NCI-H2107 treated with DMSO at 0.1 percent for 48 hours (cell line): ENCODE data around the gene CNTN4.
A peak's percentile ranks its signal among the peaks of the same experiment; 100 is the strongest.

Experiments
- DNase-seq: peaks from one replicate; lab custom pipeline; 2025; ENCODE audit not compliant: unreplicated experiment; lab: John Stamatoyannopoulos, UW

CNTN4 gene

GRCh38 chr3:2148561-2149340 is 50.1 kb downstream of the CNTN4 start:
- no peak for DNase-seq

GRCh38 chr3:2153053-2153452 is 54.4 kb downstream of the CNTN4 start:
- DNase-seq: no peak

GRCh38 chr3:2153547-2153946 is 54.9 kb downstream of the CNTN4 start:
- DNase-seq: no peak

DNA sequence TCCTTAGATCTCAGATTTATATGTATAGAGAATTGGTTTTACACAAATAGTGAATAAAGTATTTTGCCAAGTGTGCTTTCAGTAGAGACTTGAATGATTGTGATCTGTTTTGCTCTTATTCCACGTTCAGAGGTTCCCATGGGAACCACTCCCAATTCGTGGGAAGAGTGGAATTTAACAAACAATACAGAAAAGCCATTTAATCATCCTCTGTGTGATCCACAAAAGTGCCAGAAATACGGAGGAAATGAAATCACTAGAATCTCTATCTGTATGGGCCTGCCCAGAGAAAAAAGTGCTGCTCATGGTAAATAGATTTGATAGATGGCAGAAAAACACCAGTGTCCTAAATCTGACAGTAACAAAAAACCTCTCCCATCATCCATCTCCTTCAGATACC is 56.0 kb downstream of the CNTN4 start:
- no peak for DNase-seq

DNA sequence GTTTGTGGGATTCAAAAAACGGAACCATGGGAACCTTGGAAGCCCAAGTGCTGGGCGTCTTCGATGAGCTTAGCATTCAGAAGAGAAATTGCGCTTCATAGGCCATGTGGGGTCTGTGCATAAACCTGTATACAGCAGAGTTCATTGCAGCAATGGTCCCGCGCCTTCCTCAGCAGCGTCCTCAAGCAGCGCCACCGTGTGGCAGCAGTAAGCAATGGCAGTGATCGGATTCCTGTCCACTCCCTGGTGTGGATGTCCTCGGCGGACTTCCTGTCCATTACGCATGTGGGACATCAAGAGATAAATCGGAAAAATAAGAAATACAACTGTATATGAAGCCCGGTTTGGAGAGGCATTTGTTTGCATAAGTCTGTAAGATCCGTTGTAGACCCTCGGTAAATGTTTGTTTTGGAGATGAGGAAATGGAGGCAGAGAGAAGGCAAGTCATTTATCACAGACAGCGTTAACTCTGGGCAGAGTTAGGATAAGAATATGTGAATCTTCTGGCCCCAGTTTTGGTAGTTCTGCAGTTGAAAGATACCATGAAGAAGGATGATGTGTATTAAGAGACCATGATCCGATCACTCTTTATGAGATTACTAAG is 57.7 kb downstream of the CNTN4 start:
- DNase-seq: no peak

DNA sequence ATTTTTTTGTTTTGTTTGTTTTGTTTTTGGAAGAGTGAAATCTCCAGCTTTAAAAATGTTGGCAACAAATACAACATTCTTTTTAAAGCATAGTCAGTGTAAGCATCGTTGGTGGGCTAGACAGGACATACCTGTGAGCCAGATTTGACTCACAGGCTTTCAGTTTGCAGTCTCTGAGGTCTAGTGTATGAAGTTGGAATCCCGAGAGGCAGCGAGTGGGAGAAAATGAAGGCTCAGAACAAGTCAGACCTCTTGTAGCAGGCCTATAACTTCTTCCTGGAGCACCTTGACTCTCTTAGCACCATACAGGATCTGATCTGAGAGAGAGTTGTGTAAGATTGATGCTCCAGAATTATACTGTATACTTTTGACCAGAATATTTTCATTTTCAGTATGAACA is 60.2 kb downstream of the CNTN4 start:
- no peak for DNase-seq

DNA sequence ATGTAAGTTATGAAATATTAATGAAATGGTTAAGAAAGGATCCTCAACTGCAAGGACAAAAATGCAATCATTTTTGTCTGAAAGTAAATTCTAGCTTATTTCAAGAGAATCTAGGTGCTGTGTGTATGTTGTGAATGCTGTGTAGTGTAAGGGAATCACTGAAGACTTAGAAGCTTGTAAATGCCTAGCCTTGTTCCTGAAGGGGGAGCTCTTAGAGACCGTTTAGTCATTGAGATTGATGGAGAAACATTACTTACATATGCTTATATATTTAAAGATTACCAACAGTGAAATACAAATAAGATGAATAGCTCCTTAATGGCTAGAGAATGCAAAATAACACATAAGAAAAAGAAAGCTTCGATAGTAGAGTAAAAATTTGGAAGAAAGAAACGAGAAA is 67.9 kb downstream of the CNTN4 start:
- peak; percentile 1 for DNase-seq

- DNase-seq: no peak
Measured at GRCh38 chr3:2172561-2173171, 74.0 kb downstream of the CNTN4 start.

DNA sequence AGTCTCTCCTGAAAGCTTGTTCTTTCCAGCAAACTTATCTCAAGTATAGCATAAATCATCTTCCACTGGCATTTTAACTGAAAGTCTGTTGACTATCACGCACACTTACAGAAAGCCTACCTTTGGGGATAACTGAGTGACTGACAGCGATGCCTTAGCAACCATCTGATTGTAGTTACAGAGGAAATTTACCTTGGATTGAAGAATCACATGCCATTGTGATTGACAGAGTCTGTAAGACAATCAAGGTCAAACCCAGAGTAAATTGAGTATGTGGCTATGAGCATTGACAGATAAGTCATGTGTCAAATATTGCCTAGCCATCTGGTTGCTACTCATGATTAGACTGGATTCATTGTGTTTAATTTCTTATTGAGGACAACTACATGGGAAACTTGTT is 82.0 kb downstream of the CNTN4 start:
- no peak for DNase-seq

GRCh38 chr3:2198776-2199279 is 100.2 kb downstream of the CNTN4 start:
- DNase-seq: no peak

DNA sequence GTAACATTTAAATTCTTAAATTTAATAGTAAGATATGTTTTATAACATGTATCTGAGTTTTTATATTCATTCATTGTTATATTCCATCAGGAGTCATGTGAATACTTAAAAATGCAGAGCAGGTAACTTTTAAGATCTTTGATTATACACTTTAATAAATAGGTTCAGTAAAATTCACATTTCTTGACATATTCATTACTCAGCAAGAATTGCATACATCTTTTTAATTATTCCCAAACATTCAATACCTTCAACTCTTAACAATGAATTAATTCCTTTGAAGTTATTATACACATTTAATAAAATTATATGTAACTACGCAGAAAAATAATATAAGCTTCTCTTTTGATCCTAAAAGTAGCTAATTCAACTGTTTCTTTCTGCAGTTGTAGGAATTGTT is 105.4 kb downstream of the CNTN4 start:
- DNase-seq: no peak

- no peak for DNase-seq
Measured at GRCh38 chr3:2205692-2206091, 107.0 kb downstream of the CNTN4 start.

DNA sequence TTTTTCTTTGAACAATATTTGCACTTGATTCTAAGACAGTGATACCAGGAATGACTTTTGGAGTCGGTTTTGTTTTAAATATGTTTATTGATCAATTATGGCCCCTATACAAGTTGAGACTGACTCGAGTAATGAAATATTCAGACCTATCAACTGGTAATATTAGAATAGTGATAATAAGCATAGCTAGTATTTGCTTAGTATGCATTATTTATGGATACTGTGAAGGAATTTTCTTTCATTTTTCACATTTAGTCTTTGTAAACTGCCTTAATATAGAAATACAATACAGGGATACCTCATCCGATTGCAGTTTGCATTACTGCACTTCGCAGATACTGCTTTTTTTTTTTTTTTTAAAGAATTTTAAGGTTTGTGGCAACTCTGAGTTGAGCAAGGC is 107.9 kb downstream of the CNTN4 start:
- DNase-seq: no peak

- no peak for DNase-seq
Measured at GRCh38 chr3:2211568-2211967, 112.9 kb downstream of the CNTN4 start.

DNA sequence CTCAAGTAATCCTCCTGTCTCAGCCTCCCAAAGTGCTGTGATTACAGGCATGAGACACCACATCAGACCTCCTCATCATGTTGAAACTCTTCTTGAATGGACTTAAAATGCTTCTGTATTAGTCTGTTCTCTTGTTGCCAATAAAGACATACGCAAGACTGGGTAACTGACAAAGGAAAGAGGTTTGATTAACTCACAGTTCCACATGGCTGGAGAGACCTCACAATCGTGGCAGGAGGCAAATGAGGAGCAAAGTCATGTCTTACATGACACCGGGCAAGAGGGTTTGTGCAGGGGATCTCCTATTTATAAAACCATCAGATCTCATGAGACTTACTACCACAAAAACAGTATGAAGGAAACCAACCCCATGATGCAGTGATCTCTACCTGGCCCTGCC is 113.5 kb downstream of the CNTN4 start:
- no peak for DNase-seq

- no peak for DNase-seq
Measured at GRCh38 chr3:2218375-2218774, 119.7 kb downstream of the CNTN4 start.

DNA sequence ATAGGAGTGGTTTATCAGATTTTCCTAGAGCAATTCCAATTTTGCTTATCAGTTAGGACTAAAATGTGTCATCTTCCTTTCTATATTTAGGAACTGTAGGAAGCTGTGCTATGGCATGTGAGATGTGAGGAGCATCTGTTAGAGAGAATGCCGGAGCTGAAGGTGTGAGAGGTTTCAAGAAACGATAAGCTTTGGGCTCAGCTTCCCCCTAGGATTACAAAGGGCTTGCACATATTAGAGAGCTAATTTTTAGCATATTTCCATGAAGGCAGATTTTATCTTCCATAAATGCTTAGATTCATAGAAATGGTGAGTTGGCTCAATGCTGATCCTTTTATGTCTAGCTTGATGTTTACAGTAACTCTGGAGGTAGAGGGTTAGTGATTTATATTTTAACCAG is 120.2 kb downstream of the CNTN4 start:
- no peak for DNase-seq

DNA sequence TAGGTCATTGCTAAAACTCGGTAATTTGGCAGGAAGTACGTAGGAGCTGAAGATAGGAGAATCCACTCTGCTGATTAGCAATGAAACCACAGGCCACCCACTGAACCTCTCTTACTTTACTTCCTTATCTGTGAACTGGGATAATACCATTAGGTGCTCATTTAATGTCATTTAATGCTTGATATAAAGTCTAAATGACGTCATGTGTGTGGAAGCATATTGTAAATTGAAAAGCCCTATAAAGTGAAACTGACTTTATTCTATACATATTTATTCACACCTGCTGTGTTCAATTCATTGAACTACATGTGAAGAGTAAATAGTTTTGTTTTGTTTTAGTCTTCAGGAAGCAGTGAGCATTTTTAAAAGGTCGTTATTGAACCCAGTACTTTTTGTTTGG is 137.5 kb downstream of the CNTN4 start:
- DNase-seq: no peak

DNA sequence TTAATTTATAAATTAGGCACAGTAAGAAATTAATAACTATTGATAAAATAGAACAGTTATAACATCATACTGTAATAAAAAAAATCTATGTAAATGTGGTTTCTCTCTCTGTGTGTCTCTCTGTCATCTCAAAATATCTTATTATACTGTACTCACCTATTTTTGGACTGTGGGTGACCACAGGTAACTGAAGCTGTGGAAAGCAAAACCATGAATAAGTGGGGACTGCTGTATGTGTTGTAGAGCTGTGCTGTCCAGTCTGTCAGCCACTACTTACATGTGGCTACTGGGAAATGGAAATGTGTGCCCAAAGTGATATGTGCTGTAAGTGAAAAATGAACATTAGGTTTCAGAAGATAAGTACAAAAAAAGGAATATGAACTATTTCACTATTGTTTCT is 145.5 kb downstream of the CNTN4 start:
- no peak for DNase-seq

GRCh38 chr3:2246873-2247648 is 148.4 kb downstream of the CNTN4 start:
- DNase-seq: peak; percentile 12

- DNase-seq: no peak
Measured at GRCh38 chr3:2247831-2248230, 149.2 kb downstream of the CNTN4 start.

- no peak for DNase-seq
Measured at GRCh38 chr3:2250783-2251182, 152.1 kb downstream of the CNTN4 start.
